Nephron (organoid): ENCODE measurements around the gene DNAAF5.
A peak's percentile ranks its signal among the peaks of the same experiment; 100 is the strongest.

ENCODE experiments used
- H3K27ac Mint-ChIP-seq, 3 experiments: 2 replicates each; pipeline ENCODE4 v1.8.0; 2020; ENCODE audit warnings: mixed read lengths in 3 of 3, mild to moderate bottlenecking in 2 of 3, moderate library complexity in 1 of 3
- H3K27me3 Mint-ChIP-seq: 2 replicates; pipeline ENCODE4 v1.8.0; 2021; ENCODE audit warnings: low read depth, mild to moderate bottlenecking, moderate library complexity, mixed read lengths
- H3K36me3 Mint-ChIP-seq: 2 replicates; pipeline ENCODE4 v1.8.0; 2020; ENCODE audit warnings: low read depth, mixed read lengths
- H3K4me1 Mint-ChIP-seq: 2 replicates; pipeline ENCODE4 v1.8.0; 2020; ENCODE audit warnings: mixed read lengths
- H3K4me3 Mint-ChIP-seq, 3 experiments: 2 replicates each; pipeline ENCODE4 v1.8.0; 2020; ENCODE audit warnings: mild to moderate bottlenecking in 3 of 3, mixed read lengths in 3 of 3, moderate library complexity in 2 of 3
- H3K9me3 Mint-ChIP-seq: 2 replicates; pipeline ENCODE4 v1.8.0; 2020; ENCODE audit warnings: mixed read lengths
- CTCF ChIP-seq, 3 experiments: fragments of 200-600 bp; sonication (generic); IDR thresholded peaks; one replicate each; pipeline ENCODE4 v1.5.0; 2021; ENCODE audit warnings: antibody characterized with exemption in 3 of 3; ENCODE audit not compliant: unreplicated experiment in 3 of 3

DNAAF5 gene

GRCh38 chr7:771234-772004 is 44.9 kb downstream of the DNAAF5 start:
- peak overlapping the region; percentile 0 to 46 (median 42) for H3K4me3 Mint-ChIP-seq
- peak overlapping the region; percentile 87 to 94 (median 93) for H3K27ac Mint-ChIP-seq
- peaks cover 8% of the 10 kb centered on the region for H3K27me3 Mint-ChIP-seq
- no peaks in the 10 kb centered on the region for H3K9me3 Mint-ChIP-seq
- peaks cover 31% of the 10 kb centered on the region for H3K4me1 Mint-ChIP-seq
- no peak for TF ChIP-seq CTCF (IDR thresholded peaks at IDR 0.05; ENCODE audit: unreplicated experiment in 3 of 3)
- peaks cover 30% of the 10 kb centered on the region for H3K36me3 Mint-ChIP-seq

GRCh38 chr7:772005-772294 is 45.5 kb downstream of the DNAAF5 start:
- H3K4me3 Mint-ChIP-seq, result no peak overlapping the region
- TF ChIP-seq CTCF (IDR thresholded peaks at IDR 0.05; ENCODE audit: unreplicated experiment in 3 of 3), result no peak
- H3K4me1 Mint-ChIP-seq, result peaks cover 34% of the 10 kb centered on the region
- peak overlapping the region; percentile 87 to 94 (median 93) for H3K27ac Mint-ChIP-seq
- H3K36me3 Mint-ChIP-seq, result peaks cover 30% of the 10 kb centered on the region
- no peaks in the 10 kb centered on the region for H3K9me3 Mint-ChIP-seq
- H3K27me3 Mint-ChIP-seq, result peaks cover 8% of the 10 kb centered on the region

GRCh38 chr7:772392-772791 is 45.9 kb downstream of the DNAAF5 start:
- peaks cover 32% of the 10 kb centered on the region for H3K36me3 Mint-ChIP-seq
- no peak overlapping the region for H3K27ac Mint-ChIP-seq
- H3K4me3 Mint-ChIP-seq, result no peak overlapping the region
- H3K9me3 Mint-ChIP-seq, result no peaks in the 10 kb centered on the region
- peaks cover 8% of the 10 kb centered on the region for H3K27me3 Mint-ChIP-seq
- peaks cover 35% of the 10 kb centered on the region for H3K4me1 Mint-ChIP-seq
- no peak for TF ChIP-seq CTCF (IDR thresholded peaks at IDR 0.05; ENCODE audit: unreplicated experiment in 3 of 3)

- H3K4me1 Mint-ChIP-seq, result peaks cover 34% of the 10 kb centered on the region
- TF ChIP-seq CTCF (IDR thresholded peaks at IDR 0.05; ENCODE audit: unreplicated experiment in 3 of 3), result no peak
- peaks cover 5% of the 10 kb centered on the region for H3K27me3 Mint-ChIP-seq
- H3K9me3 Mint-ChIP-seq, result no peaks in the 10 kb centered on the region
- H3K36me3 Mint-ChIP-seq, result peaks cover 31% of the 10 kb centered on the region
- H3K4me3 Mint-ChIP-seq, result no peak overlapping the region
- no peak overlapping the region for H3K27ac Mint-ChIP-seq
These were observed 46.5 kb downstream of the DNAAF5 start for GRCh38 chr7:772861-773621.

GRCh38 chr7:773622-773915 is 47.1 kb downstream of the DNAAF5 start:
- Mint-ChIP-seq H3K27me3 (peaks cover 5% of the 10 kb centered on the region), H3K27ac (no peak overlapping the region), H3K36me3 (peaks cover 28% of the 10 kb centered on the region), H3K4me3 (no peak overlapping the region), H3K9me3 (no peaks in the 10 kb centered on the region), H3K4me1 (peaks cover 31% of the 10 kb centered on the region)
- TF ChIP-seq CTCF (IDR thresholded peaks at IDR 0.05; ENCODE audit: unreplicated experiment in 3 of 3), result no peak
